GM12878 (cell line): ENCODE data around the gene CRYGD. TPM values are rescaled to one million over a fixed set of nuclear protein-coding genes. Genes with fewer than 3 reads are reported as not detected.

Experiments used
- ATAC-seq: fragments of 200-7000 bp; cut with Tn5 transposase; 3 replicates; pipeline ENCODE4 v1.9.1; 2020; ENCODE audit warnings: mild to moderate bottlenecking, moderate library complexity
- BruUV-seq: library from RNA; stranded (reverse); fragments of 400-500 nt; replicated peaks from 2 replicates; lab custom pipeline; 2021; lab: Mats Ljungman, UMichigan
- CTCF ChIA-PET: fragments of 300-600 bp; sonication (Branson Sonifier 250); formaldehyde crosslinking; extraction: SDS; loops from one replicate; lab custom pipeline; 2021; ENCODE audit warnings: inconsistent platforms; lab: Yijun Ruan, JAX
- POLR2A ChIA-PET: fragments of 350-600 bp; formaldehyde crosslinking; extraction: SDS; loops from one replicate; lab custom pipeline; 2021; ENCODE audit warnings: inconsistent platforms; lab: Charles Lee
- RAD21 ChIA-PET: fragments of 300-600 bp; sonication (Branson Sonifier 250); formaldehyde crosslinking; loops from one replicate; lab custom pipeline; 2023; ENCODE audit warnings: antibody characterized with exemption; ENCODE audit not compliant: unreplicated experiment; lab: Charles Lee
- SMC1A ChIA-PET: fragments of 300-600 bp; sonication (Branson Sonifier 250); formaldehyde crosslinking; loops from one replicate; lab custom pipeline; 2023; ENCODE audit not compliant: unreplicated experiment, uncharacterized antibody; lab: Charles Lee
- DNase-seq: peaks from one replicate; pipeline ENCODE4 v3.0.0-alpha.2; 2011; ENCODE audit warnings: low read depth, low spot score
- FAIRE-seq: peaks from 3 replicates; lab custom pipeline; 2011; peaks lifted over from hg19 to GRCh38; lab: Jason Lieb, UNC
- H2AFZ ChIP-seq: 2 replicates; pipeline ENCODE4 v1.6.0; 2011; ENCODE audit warnings: low read depth, low read length, control low read depth; ENCODE audit not compliant: control insufficient read depth
- H3K27ac ChIP-seq: 2 replicates; pipeline ENCODE4 v1.5.1; 2011; ENCODE audit warnings: control low read depth; ENCODE audit not compliant: control insufficient read depth, insufficient read depth
- H3K27me3 ChIP-seq, 2 experiments: replicated peaks in 1 of 2; 2 replicates each; pipeline versions ENCODE4 v1.6.0 to v1.6.1; 2011; ENCODE audit warnings: low read length in 1 of 2; ENCODE audit not compliant: control insufficient read depth in 2 of 2, insufficient read depth in 2 of 2
- H3K36me3 ChIP-seq, 2 experiments: 2 replicates each; pipeline ENCODE4 v1.5.1; 2011; ENCODE audit warnings: low read length in 1 of 2; ENCODE audit not compliant: control insufficient read depth in 2 of 2, insufficient read depth in 2 of 2
- H3K4me1 ChIP-seq: 2 replicates; pipeline ENCODE4 v1.6.1; 2011; ENCODE audit warnings: mild to moderate bottlenecking, low read length, moderate library complexity, mixed read lengths; ENCODE audit not compliant: control insufficient read depth, insufficient read depth
- H3K4me2 ChIP-seq: 2 replicates; pipeline ENCODE4 v1.6.0; 2011; ENCODE audit warnings: control low read depth; ENCODE audit not compliant: control insufficient read depth, insufficient read depth
- H3K4me3 ChIP-seq: fragments of 200-600 bp; sonication (generic); 2 replicates; pipeline ENCODE4 v1.5.1; 2016
- H3K79me2 ChIP-seq: 2 replicates; pipeline ENCODE4 v1.6.0; 2011; ENCODE audit warnings: low read length; ENCODE audit not compliant: control insufficient read depth, insufficient read depth
- H3K9ac ChIP-seq: 2 replicates; pipeline ENCODE4 v1.8.0; 2011; ENCODE audit warnings: low read length, control low read depth, mixed read lengths; ENCODE audit not compliant: control insufficient read depth, insufficient read depth
- H3K9me3 ChIP-seq: replicated peaks from 3 replicates; pipeline ENCODE4 v1.5.1; 2011; ENCODE audit warnings: mild to moderate bottlenecking, low read length; ENCODE audit not compliant: control insufficient read depth, insufficient read depth
- H4K20me1 ChIP-seq: 2 replicates; pipeline ENCODE4 v1.6.0; 2011; ENCODE audit not compliant: control insufficient read depth, insufficient read depth
- CBX5 ChIP-seq: sonication (generic); IDR thresholded peaks from 2 replicates; pipeline ENCODE4 v1.6.1; 2016; ENCODE audit warnings: low read depth, moderate library complexity, mild to moderate bottlenecking, inconsistent platforms
- EP300 ChIP-seq, 2 experiments: fragments of 150-350 bp in 1 of 2; IDR thresholded peaks; 2 replicates each; pipeline ENCODE4 v1.6.1; 2011 to 2012; ENCODE audit warnings: low read depth in 2 of 2, low read length in 2 of 2, borderline replicate concordance in 1 of 2, improper control_type of control experiment in 1 of 2, inconsistent platforms in 1 of 2; ENCODE audit not compliant: control insufficient read depth in 1 of 2
- HDAC6 ChIP-seq: fragments of 200-600 bp; sonication (generic); IDR thresholded peaks from one replicate; pipeline ENCODE4 v1.8.0; 2017; ENCODE audit warnings: antibody characterized with exemption; ENCODE audit not compliant: unreplicated experiment
- IKZF1 ChIP-seq: fragments of 450-650 bp; conservative IDR thresholded peaks from 2 replicates; pipeline ENCODE4 v1.6.1; 2017; ENCODE audit warnings: antibody characterized with exemption, mild to moderate bottlenecking
- POLR2A ChIP-seq: IDR thresholded peaks from 2 replicates; pipeline ENCODE4 v1.6.1; 2011; ENCODE audit warnings: low read depth, mild to moderate bottlenecking, low read length
- POLR2AphosphoS2 ChIP-seq: IDR thresholded peaks from 2 replicates; pipeline ENCODE4 v1.6.1; 2011; ENCODE audit warnings: low read depth, mild to moderate bottlenecking, low read length, improper control_type of control experiment, moderate library complexity
- YY1 ChIP-seq: IDR thresholded peaks from 2 replicates; pipeline ENCODE4 v1.6.1; 2011; ENCODE audit warnings: low read depth, mild to moderate bottlenecking, low read length
- ZNF274 ChIP-seq: IDR thresholded peaks from one replicate; pipeline ENCODE4 v1.8.0; 2011; ENCODE audit not compliant: insufficient read length, insufficient read depth
- ZNF687 ChIP-seq: fragments of 450-650 bp; IDR thresholded peaks from 2 replicates; pipeline ENCODE4 v1.6.1; 2017; ENCODE audit warnings: mild to moderate bottlenecking, moderate library complexity
- WGBS: methylation state at CpG from one replicate; pipeline ENCODE4 v1.1.6; 2016; ENCODE audit warnings: low lambda C conversion rate; ENCODE audit not compliant: insufficient replicate concordance, insufficient coverage; ENCODE audit errors: missing lambda C conversion rate; 5-methylcytosine and 5-hydroxymethylcytosine counted together
- in situ Hi-C: fragments of 300-500 bp; cut with MboI; formaldehyde crosslinking; loops from 9 replicates; pipeline ENCODE4 v1.14.3; 2018; ENCODE audit warnings: mixed read lengths
- intact Hi-C: fragments of 100-400 bp; cut with micrococcal nuclease; formaldehyde crosslinking; loops from one replicate; pipeline ENCODE4 v1.14.2; 2022; ENCODE audit not compliant: unreplicated experiment
- polyA plus RNA-seq, 11 experiments: library from polyadenylated mRNA; depleted of rRNA in 4 of 11; unstranded in 6 of 11; stranded (reverse) in 5 of 11; fragments of >200 nt; fragmentation: Nextera tagmentation in 4 of 11; fragmentation: Illumina TruSeq in 1 of 11; extraction: Ambion mirVana in 4 of 11; extraction: Trizol in 1 of 11; gene quantifications; 1 replicate in 1 of 11; 2 replicates in 10 of 11; pipeline versions ENCODE4 v1.2.1 to v1.2.3, GENCODE V29; 2011 to 2016; ENCODE audit warnings: inconsistent platforms in 2 of 11, missing spikeins in 2 of 11, low read depth in 1 of 11
- total RNA-seq, 4 experiments: library from RNA; depleted of rRNA in 3 of 4; stranded (reverse); fragments of >200 nt in 3 of 4; fragmentation: Illumina TruSeq in 1 of 4; extraction: Trizol in 1 of 4; gene quantifications; 2 replicates each; pipeline versions ENCODE4 v1.2.1 to v1.2.3, GENCODE V29; 2013 to 2021

CRYGD gene
- total and polyA plus RNA-seq, 10 of the 15 experiments (the other 5 are each of a cell fraction or from before 2014, with no cell fraction given), result not detected

GRCh38 chr2:208164951-208165755 is 40.8 kb upstream of the CRYGD start:
- Histone ChIP-seq H3K4me1 (no peaks in the 10 kb centered on the region), H3K9ac (no peak overlapping the region), H3K79me2 (no peaks in the 10 kb centered on the region), H4K20me1 (no peaks in the 10 kb centered on the region), H2AFZ (no peak overlapping the region), H3K4me2 (no peak overlapping the region), H3K4me3 (no peak overlapping the region), H3K27ac (no peak overlapping the region), H3K36me3 (no peaks in the 10 kb centered on the region), H3K9me3 (no peaks in the 10 kb centered on the region), H3K27me3 (no peaks in the 10 kb centered on the region)
- SMC1A ChIA-PET, result no interaction called here
- no TSS peak for BruUV-seq
- 31% methylated on average over 2 of the region's 2 CpGs for WGBS
- DNase-seq (no peak), ATAC-seq (no peak), FAIRE-seq (no peak)
- intact Hi-C loops, result no loop called here
- RAD21 ChIA-PET, result interaction anchor here (2.6 kb wide), 1 partner anchor 10 kb away, joined by 8 read pairs; no protein-coding TSS in a partner anchor
- POLR2A ChIA-PET, result no interaction called here
- TF ChIP-seq ZNF687 (no peak), POLR2AphosphoS2 (no peak), ZNF274 (no peak), EP300 (IDR thresholded peaks at IDR 0.05; ENCODE audit: borderline replicate concordance in 1 of 2, control insufficient read depth in 1 of 2, low read depth in 2 of 2, low read length in 2 of 2) (no peak), IKZF1 (no peak), HDAC6 (no peak), YY1 (no peak), POLR2A (no peak), CBX5 (no peak)
- in situ Hi-C loops, result no loop called here
- CTCF ChIA-PET, result interaction anchor here (0.6 to 1.4 kb wide), 5 partner anchors 10 to 38 kb away, joined by 3 to 4 read pairs (median 3); no protein-coding TSS in a partner anchor
